Lung (tissue), 12 donors: ENCODE results near the gene CIAO2B. TPM values are rescaled to one million over a fixed set of nuclear protein-coding genes. Genes with fewer than 3 reads are reported as not detected.

Source experiments
- ATAC-seq: fragments of 200-7000 bp; cut with Tn5 transposase; one replicate; pipeline ENCODE4 v1.9.1; 2020; ENCODE audit warnings: moderate number of reproducible peaks; ENCODE audit not compliant: insufficient read depth, low FRiP score
- DNase-seq, 3 donors: peaks; one replicate each; pipeline ENCODE4 v3.0.0-alpha.2; 2013 to 2017
- H3K27ac ChIP-seq, 2 donors: one replicate each; pipeline ENCODE4 v1.5.1; 2013; ENCODE audit warnings: mild to moderate bottlenecking in 2 of 2, moderate library complexity in 2 of 2, control low read depth in 1 of 2, inconsistent platforms in 1 of 2, low read depth in 1 of 2, low read length in 1 of 2
- H3K27me3 ChIP-seq, 3 donors: one replicate each; pipeline ENCODE4 v1.5.1; 2013; ENCODE audit warnings: low read length in 2 of 3; ENCODE audit not compliant: control insufficient read depth in 3 of 3, insufficient read depth in 3 of 3
- H3K36me3 ChIP-seq, 4 donors: one replicate each; pipeline ENCODE4 v1.5.1; 2013; ENCODE audit warnings: low read length in 4 of 4, mild to moderate bottlenecking in 1 of 4, moderate library complexity in 1 of 4; ENCODE audit not compliant: control insufficient read depth in 4 of 4, insufficient read depth in 4 of 4
- H3K4me1 ChIP-seq, 5 donors: one replicate each; pipeline ENCODE4 v1.5.1; 2013; ENCODE audit warnings: low read length in 5 of 5, mild to moderate bottlenecking in 2 of 5, moderate library complexity in 1 of 5; ENCODE audit not compliant: control insufficient read depth in 5 of 5, insufficient read depth in 5 of 5
- H3K4me3 ChIP-seq: one replicate; pipeline ENCODE4 v1.5.1; 2013; ENCODE audit warnings: mild to moderate bottlenecking, control low read depth, moderate library complexity
- H3K9ac ChIP-seq, 2 donors: one replicate each; pipeline ENCODE4 v1.5.1; 2013; ENCODE audit warnings: low read length in 2 of 2, control low read depth in 1 of 2; ENCODE audit not compliant: insufficient read depth in 1 of 2
- H3K9me3 ChIP-seq, 4 donors: one replicate each; pipeline ENCODE4 v1.5.1; 2013; ENCODE audit warnings: low read length in 3 of 4, mild to moderate bottlenecking in 1 of 4, moderate library complexity in 1 of 4; ENCODE audit not compliant: control insufficient read depth in 4 of 4, insufficient read depth in 3 of 4
- WGBS, 2 donors: extraction: QIAGEN DNeasy Blood & Tissue Kit; methylation state at CpG; one replicate each; pipeline ENCODE4 v1.1.7; 2013; 5-methylcytosine and 5-hydroxymethylcytosine counted together
- polyA plus RNA-seq, 2 donors: library from polyadenylated mRNA; stranded (reverse); fragments of 200-250 nt; gene quantifications; one replicate each; pipeline ENCODE4 v1.2.1, GENCODE V29; 2013
- total RNA-seq, 2 donors: library from RNA; depleted of rRNA in 1 of 2; stranded (reverse); fragments of >200 nt in 1 of 2; gene quantifications; one replicate each; pipeline ENCODE4 v1.2.1, GENCODE V29; 2014 to 2021
- TF ChIP-seq, protein P1 (sequence below): IDR thresholded peaks from 2 replicates; pipeline ENCODE4 v1.5.1; 2012; ENCODE audit warnings: mild to moderate bottlenecking; ENCODE audit errors: control extremely low read depth, extremely low read depth
- donor health status: control.
- donor health status: control.
- donor health status: Bipolar disorder and iron deficiency.
- donor health status: healthy.
- donor health status: DM: yes; HTN: yes; CAD: no.

CIAO2B gene
- total and polyA plus RNA-seq, 4 donors: 48.8 to 257 (median 159) TPM

DNA sequence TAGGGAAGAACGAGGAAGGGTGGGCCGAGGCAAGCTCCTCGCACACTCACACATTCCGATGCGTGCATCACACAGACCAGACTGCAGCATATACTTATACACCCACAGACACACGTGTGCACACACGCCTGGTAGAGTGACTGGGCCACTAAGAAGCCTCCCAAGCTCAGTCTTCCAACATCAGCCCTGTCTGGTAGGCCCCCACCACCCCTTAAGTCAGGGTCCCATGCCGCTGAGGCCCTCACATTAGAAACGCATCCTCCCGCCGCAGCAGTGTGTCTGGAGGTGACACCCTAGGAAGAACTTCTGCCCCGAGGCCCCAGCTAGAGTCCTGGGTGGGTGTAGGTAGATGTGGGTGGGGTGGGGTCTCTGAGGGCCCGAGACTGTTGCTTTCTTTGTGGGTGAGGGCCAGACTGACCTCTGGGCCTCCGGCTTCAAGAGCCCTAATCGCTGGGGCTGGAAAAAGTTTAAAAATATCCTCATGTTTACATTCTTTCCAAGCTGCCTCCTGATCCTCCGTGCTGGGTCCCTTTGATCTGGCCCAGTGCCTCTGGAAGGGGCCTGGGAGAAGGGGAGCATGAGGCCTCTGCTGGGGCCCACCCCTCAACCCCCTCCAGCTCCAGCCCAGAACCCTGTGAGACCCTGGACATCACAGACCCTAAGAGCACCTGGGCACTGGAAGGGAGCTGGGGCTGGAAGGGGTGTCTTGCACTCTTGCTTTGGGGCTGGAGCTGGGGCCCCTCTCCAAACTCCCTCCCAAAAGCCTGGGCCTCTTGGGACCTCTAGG lies 29.2 kb downstream of the CIAO2B start:
- H3K27me3 ChIP-seq: no peaks in the 10 kb centered on the region
- H3K27ac ChIP-seq: peak overlapping the region; percentile 15 to 91
- ATAC-seq (no peak), DNase-seq (peak; percentile 88 to 95 (median 91))
- WGBS, 2 donors: 57 to 78% methylated on average over 16 of the region's 16 CpGs
- no peaks in the 10 kb centered on the region for H3K36me3 ChIP-seq
- peak overlapping the region; percentile 8 to 39 for H3K9ac ChIP-seq
- H3K9me3 ChIP-seq: no peaks in the 10 kb centered on the region
- H3K4me1 ChIP-seq: peaks cover 7 to 57% (median 26%) of the 10 kb centered on the region in 5 donors
- TF ChIP-seq, protein P1, sequence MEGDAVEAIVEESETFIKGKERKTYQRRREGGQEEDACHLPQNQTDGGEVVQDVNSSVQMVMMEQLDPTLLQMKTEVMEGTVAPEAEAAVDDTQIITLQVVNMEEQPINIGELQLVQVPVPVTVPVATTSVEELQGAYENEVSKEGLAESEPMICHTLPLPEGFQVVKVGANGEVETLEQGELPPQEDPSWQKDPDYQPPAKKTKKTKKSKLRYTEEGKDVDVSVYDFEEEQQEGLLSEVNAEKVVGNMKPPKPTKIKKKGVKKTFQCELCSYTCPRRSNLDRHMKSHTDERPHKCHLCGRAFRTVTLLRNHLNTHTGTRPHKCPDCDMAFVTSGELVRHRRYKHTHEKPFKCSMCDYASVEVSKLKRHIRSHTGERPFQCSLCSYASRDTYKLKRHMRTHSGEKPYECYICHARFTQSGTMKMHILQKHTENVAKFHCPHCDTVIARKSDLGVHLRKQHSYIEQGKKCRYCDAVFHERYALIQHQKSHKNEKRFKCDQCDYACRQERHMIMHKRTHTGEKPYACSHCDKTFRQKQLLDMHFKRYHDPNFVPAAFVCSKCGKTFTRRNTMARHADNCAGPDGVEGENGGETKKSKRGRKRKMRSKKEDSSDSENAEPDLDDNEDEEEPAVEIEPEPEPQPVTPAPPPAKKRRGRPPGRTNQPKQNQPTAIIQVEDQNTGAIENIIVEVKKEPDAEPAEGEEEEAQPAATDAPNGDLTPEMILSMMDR: no peak
- H3K4me3 ChIP-seq: no peak overlapping the region

DNA sequence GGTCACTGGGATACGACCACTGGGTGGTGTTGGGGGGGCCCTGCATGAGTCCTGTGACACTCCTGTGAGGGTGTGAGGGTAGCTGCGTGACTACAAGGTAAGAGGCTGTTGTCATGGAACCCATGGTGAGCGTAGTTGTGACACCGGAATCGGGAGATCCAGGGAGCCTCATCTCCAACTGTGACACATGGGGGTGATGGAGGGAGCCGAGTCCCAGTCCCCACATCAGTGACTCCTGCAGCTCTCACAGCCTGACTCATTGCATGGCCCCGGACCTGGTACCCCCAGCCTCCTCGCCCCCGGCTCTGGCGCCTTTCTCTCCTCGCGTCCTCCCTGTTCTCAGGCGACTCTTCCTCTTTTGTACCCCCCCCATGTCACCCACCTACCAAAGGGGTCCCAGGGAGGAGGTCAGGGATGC lies 29.8 kb downstream of the CIAO2B start:
- H3K4me3 ChIP-seq: no peak overlapping the region
- WGBS, 2 donors: 82 to 86% methylated on average over 13 of the region's 13 CpGs
- peak overlapping the region in 1 of 2 donors; percentile 39 for H3K9ac ChIP-seq
- peaks cover 7 to 63% (median 32%) of the 10 kb centered on the region in 5 donors for H3K4me1 ChIP-seq
- H3K9me3 ChIP-seq: no peaks in the 10 kb centered on the region
- H3K27ac ChIP-seq: peak overlapping the region; percentile 49 to 91
- no peaks in the 10 kb centered on the region for H3K36me3 ChIP-seq
- DNase-seq (no peak), ATAC-seq (no peak)
- no peaks in the 10 kb centered on the region for H3K27me3 ChIP-seq
- TF ChIP-seq, protein P1: no peak

DNA sequence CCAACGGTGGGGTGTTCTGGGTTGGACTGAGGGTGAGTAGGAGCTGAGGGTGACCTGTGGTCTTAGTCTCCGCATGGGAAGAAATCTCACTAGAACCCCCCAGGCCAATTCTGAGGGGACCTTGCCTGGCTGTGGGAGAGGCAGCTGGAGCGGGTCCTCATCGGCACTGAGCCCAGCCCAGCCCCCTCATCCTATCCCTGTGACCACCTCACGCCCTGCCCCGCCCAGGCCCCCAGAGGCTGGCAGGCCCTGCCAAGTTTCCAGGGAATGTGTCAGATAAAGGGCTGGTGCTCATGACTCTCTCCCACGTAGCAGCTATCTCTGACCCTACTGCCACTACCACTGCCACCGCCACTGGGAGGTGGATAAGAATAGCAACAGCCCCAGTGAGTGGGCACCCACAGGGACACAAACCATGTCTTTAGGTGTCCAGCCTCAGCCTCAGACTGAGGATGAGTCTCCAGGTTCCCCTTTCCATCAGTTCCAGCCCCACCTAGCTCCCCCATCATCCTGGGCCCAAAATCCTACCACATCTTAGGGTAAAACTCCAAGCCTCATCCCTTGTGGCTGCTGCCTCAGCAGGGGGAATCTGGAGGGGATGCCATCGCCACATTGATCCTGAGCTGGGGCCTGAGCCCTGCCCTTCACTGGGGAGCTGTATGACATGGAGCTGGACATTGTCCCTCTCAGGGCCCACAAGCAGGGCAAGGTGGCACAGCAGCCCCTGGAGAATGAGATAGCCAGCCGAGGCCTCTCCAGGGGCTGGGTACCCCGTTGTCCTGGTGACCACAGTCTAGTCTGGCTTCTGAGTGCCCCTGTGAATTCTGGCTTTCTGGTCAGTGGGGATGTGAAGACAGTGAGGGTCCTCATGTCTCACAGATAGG lies 30.4 kb downstream of the CIAO2B start:
- H3K4me3 ChIP-seq: no peak overlapping the region
- no peaks in the 10 kb centered on the region for H3K9me3 ChIP-seq
- no peaks in the 10 kb centered on the region for H3K36me3 ChIP-seq
- DNase-seq (peak in 1 of 3 donors; percentile 33), ATAC-seq (no peak)
- TF ChIP-seq, protein P1: no peak
- H3K27me3 ChIP-seq: no peaks in the 10 kb centered on the region
- H3K9ac ChIP-seq: no peak overlapping the region
- WGBS, 2 donors: 78 to 92% methylated on average over 11 of the region's 11 CpGs
- peaks cover 7 to 67% (median 38%) of the 10 kb centered on the region in 5 donors for H3K4me1 ChIP-seq
- peak overlapping the region; percentile 49 to 91 for H3K27ac ChIP-seq
